ENCODE results near the gene PRPS1. TPM values are rescaled to one million over a fixed set of nuclear protein-coding genes. Genes with fewer than 3 reads are reported as not detected.
A peak's percentile ranks its signal among the peaks of the same experiment; 100 is the strongest.

PRPS1 gene
- total and polyA plus RNA-seq, 9 of the 15 experiments (the other 6 are each of a cell fraction or from before 2014, with no cell fraction given): 47.8 to 175 (median 79.6) TPM

- TF ChIP-seq, protein P1, sequence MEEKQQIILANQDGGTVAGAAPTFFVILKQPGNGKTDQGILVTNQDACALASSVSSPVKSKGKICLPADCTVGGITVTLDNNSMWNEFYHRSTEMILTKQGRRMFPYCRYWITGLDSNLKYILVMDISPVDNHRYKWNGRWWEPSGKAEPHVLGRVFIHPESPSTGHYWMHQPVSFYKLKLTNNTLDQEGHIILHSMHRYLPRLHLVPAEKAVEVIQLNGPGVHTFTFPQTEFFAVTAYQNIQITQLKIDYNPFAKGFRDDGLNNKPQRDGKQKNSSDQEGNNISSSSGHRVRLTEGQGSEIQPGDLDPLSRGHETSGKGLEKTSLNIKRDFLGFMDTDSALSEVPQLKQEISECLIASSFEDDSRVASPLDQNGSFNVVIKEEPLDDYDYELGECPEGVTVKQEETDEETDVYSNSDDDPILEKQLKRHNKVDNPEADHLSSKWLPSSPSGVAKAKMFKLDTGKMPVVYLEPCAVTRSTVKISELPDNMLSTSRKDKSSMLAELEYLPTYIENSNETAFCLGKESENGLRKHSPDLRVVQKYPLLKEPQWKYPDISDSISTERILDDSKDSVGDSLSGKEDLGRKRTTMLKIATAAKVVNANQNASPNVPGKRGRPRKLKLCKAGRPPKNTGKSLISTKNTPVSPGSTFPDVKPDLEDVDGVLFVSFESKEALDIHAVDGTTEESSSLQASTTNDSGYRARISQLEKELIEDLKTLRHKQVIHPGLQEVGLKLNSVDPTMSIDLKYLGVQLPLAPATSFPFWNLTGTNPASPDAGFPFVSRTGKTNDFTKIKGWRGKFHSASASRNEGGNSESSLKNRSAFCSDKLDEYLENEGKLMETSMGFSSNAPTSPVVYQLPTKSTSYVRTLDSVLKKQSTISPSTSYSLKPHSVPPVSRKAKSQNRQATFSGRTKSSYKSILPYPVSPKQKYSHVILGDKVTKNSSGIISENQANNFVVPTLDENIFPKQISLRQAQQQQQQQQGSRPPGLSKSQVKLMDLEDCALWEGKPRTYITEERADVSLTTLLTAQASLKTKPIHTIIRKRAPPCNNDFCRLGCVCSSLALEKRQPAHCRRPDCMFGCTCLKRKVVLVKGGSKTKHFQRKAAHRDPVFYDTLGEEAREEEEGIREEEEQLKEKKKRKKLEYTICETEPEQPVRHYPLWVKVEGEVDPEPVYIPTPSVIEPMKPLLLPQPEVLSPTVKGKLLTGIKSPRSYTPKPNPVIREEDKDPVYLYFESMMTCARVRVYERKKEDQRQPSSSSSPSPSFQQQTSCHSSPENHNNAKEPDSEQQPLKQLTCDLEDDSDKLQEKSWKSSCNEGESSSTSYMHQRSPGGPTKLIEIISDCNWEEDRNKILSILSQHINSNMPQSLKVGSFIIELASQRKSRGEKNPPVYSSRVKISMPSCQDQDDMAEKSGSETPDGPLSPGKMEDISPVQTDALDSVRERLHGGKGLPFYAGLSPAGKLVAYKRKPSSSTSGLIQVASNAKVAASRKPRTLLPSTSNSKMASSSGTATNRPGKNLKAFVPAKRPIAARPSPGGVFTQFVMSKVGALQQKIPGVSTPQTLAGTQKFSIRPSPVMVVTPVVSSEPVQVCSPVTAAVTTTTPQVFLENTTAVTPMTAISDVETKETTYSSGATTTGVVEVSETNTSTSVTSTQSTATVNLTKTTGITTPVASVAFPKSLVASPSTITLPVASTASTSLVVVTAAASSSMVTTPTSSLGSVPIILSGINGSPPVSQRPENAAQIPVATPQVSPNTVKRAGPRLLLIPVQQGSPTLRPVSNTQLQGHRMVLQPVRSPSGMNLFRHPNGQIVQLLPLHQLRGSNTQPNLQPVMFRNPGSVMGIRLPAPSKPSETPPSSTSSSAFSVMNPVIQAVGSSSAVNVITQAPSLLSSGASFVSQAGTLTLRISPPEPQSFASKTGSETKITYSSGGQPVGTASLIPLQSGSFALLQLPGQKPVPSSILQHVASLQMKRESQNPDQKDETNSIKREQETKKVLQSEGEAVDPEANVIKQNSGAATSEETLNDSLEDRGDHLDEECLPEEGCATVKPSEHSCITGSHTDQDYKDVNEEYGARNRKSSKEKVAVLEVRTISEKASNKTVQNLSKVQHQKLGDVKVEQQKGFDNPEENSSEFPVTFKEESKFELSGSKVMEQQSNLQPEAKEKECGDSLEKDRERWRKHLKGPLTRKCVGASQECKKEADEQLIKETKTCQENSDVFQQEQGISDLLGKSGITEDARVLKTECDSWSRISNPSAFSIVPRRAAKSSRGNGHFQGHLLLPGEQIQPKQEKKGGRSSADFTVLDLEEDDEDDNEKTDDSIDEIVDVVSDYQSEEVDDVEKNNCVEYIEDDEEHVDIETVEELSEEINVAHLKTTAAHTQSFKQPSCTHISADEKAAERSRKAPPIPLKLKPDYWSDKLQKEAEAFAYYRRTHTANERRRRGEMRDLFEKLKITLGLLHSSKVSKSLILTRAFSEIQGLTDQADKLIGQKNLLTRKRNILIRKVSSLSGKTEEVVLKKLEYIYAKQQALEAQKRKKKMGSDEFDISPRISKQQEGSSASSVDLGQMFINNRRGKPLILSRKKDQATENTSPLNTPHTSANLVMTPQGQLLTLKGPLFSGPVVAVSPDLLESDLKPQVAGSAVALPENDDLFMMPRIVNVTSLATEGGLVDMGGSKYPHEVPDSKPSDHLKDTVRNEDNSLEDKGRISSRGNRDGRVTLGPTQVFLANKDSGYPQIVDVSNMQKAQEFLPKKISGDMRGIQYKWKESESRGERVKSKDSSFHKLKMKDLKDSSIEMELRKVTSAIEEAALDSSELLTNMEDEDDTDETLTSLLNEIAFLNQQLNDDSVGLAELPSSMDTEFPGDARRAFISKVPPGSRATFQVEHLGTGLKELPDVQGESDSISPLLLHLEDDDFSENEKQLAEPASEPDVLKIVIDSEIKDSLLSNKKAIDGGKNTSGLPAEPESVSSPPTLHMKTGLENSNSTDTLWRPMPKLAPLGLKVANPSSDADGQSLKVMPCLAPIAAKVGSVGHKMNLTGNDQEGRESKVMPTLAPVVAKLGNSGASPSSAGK (IDR thresholded peaks at IDR 0.05): peak; percentile 98
- TF ChIP-seq MTA2 (IDR thresholded peaks at IDR 0.05; ENCODE audit: low read depth) (no peak), HDAC2 (IDR thresholded peaks at IDR 0.05) (peak; percentile 43; the same call in 1 of the 2 replicates), SRSF9 (IDR thresholded peaks at IDR 0.05; ENCODE audit: borderline replicate concordance, low read depth, low read length) (no peak), PURB (CRISPR knock-in tag; IDR thresholded peaks at IDR 0.05; ENCODE audit: low read depth) (no peak; the same call in 1 of the 2 replicates), ELF1 (tag; IDR thresholded peaks at IDR 0.05) (no peak), PRMT5 (CRISPR knock-in tag; IDR thresholded peaks at IDR 0.05) (peak; percentile 53; the same call in 1 of the 2 replicates), PHF8 (IDR thresholded peaks at IDR 0.05; ENCODE audit: borderline replicate concordance, low read length) (peak; percentile 57; the same call in 1 of the 2 replicates), SMARCA5 (IDR thresholded peaks at IDR 0.05) (no peak), ZNF3 (CRISPR knock-in tag; IDR thresholded peaks at IDR 0.05) (no peak), PHB2 (IDR thresholded peaks at IDR 0.05; ENCODE audit: low read depth) (no peak), NBN (IDR thresholded peaks at IDR 0.05; ENCODE audit: low read depth) (peak; percentile 77; the same call in 1 of the 2 replicates), BDP1 (IDR thresholded peaks at IDR 0.05; ENCODE audit: insufficient read depth, insufficient read length) (no peak), MYC (IDR thresholded peaks at IDR 0.05; ENCODE audit: low read depth, low read length) (peak; percentile 99), MYC (CRISPR knock-in tag; IDR thresholded peaks at IDR 0.05; ENCODE audit: borderline replicate concordance, low read depth) (peak; percentile 89; the same call in 1 of the 2 replicates), BRD9 (IDR thresholded peaks at IDR 0.05; ENCODE audit: low read depth, partially characterized antibody) (no peak), ZNF133 (CRISPR knock-in tag; IDR thresholded peaks at IDR 0.05) (no peak), ETV5 (CRISPR knock-in tag; IDR thresholded peaks at IDR 0.05; ENCODE audit: low read depth) (peak; percentile 64; the same call in 1 of the 2 replicates)
Observed at GRCh38 chrX:107676559-107677378, 48.5 kb downstream of the PRPS1 start (continued).
